ENCODE measurements around the gene STRIP2. TPM values are rescaled to one million over a fixed set of nuclear protein-coding genes. Genes with fewer than 3 reads are reported as not detected.

Gene STRIP2
- total RNA-seq, 2 donors from 2014 or later: 1.9 to 4.7 TPM

GRCh38 chr7:129412501-129412900 is 21.7 kb upstream of the STRIP2 start:
- H3K36me3 ChIP-seq: peaks cover 10% of the 10 kb centered on the region
- no peaks in the 10 kb centered on the region for H3K27me3 ChIP-seq
- no peaks in the 10 kb centered on the region for H3K9me3 ChIP-seq
- no peak overlapping the region for H3K9ac ChIP-seq (ENCODE audit: low read depth in 2 of 2, low read length in 2 of 2)
- intact Hi-C loops (cut with DNase I): no loop called here
- H3K4me3 ChIP-seq: no peak overlapping the region
- no peaks in the 10 kb centered on the region for H3K4me1 ChIP-seq
- DNase-seq: no peak
- no peak for TF ChIP-seq CTCF (IDR thresholded peaks at IDR 0.05)
- H3K27ac ChIP-seq: no peak overlapping the region

GRCh38 chr7:129417073-129417472 is 17.2 kb upstream of the STRIP2 start:
- intact Hi-C loops (cut with DNase I): no loop called here
- H3K27me3 ChIP-seq: no peaks in the 10 kb centered on the region
- no peak for TF ChIP-seq CTCF (IDR thresholded peaks at IDR 0.05)
- H3K36me3 ChIP-seq: no peaks in the 10 kb centered on the region
- H3K4me3 ChIP-seq: no peak overlapping the region
- no peak for DNase-seq
- no peak overlapping the region for H3K27ac ChIP-seq
- no peak overlapping the region for H3K9ac ChIP-seq (ENCODE audit: low read depth in 2 of 2, low read length in 2 of 2)
- H3K4me1 ChIP-seq: no peaks in the 10 kb centered on the region
- H3K9me3 ChIP-seq: no peaks in the 10 kb centered on the region

- no peak for TF ChIP-seq CTCF (IDR thresholded peaks at IDR 0.05)
- H3K36me3 ChIP-seq: peaks cover 10% of the 10 kb centered on the region
- H3K4me3 ChIP-seq: no peak overlapping the region
- no peaks in the 10 kb centered on the region for H3K27me3 ChIP-seq
- H3K4me1 ChIP-seq: no peaks in the 10 kb centered on the region
- intact Hi-C loops (cut with DNase I): no loop called here
- no peak for DNase-seq
- H3K9me3 ChIP-seq: no peaks in the 10 kb centered on the region
- no peak overlapping the region for H3K27ac ChIP-seq
- H3K9ac ChIP-seq (ENCODE audit: low read depth in 2 of 2, low read length in 2 of 2): no peak overlapping the region
Measured at GRCh38 chr7:129421717-129422250, 12.4 kb upstream of the STRIP2 start.

GRCh38 chr7:129422727-129423126 is 11.5 kb upstream of the STRIP2 start:
- intact Hi-C loops (cut with DNase I): no loop called here
- H3K36me3 ChIP-seq: peaks cover 10% of the 10 kb centered on the region
- H3K4me3 ChIP-seq: no peak overlapping the region

GRCh38 chr7:129423700-129424410 is 10.4 kb upstream of the STRIP2 start:
- Histone ChIP-seq H3K27me3 (no peaks in the 10 kb centered on the region), H3K27ac (no peak overlapping the region), H3K4me3 (no peak overlapping the region), H3K9ac (ENCODE audit: low read depth in 2 of 2, low read length in 2 of 2) (no peak overlapping the region), H3K9me3 (no peaks in the 10 kb centered on the region), H3K4me1 (no peaks in the 10 kb centered on the region), H3K36me3 (peaks cover 10% of the 10 kb centered on the region)
- DNase-seq: no peak
- TF ChIP-seq CTCF (IDR thresholded peaks at IDR 0.05): no peak
- intact Hi-C loops (cut with DNase I): no loop called here

More at GRCh38 chr7:129422727-129423126, 11.5 kb upstream of the STRIP2 start:
- Histone ChIP-seq H3K27me3 (no peaks in the 10 kb centered on the region), H3K9me3 (no peaks in the 10 kb centered on the region), H3K27ac (no peak overlapping the region), H3K9ac (ENCODE audit: low read depth in 2 of 2, low read length in 2 of 2) (no peak overlapping the region), H3K4me1 (no peaks in the 10 kb centered on the region)
- no peak for DNase-seq
- TF ChIP-seq CTCF (IDR thresholded peaks at IDR 0.05): no peak

Data from colonic mucosa (tissue), 4 donors.